Left renal pelvis (tissue), 4 donors: ENCODE measurements around the gene HDGFL3. TPM values are rescaled to one million over a fixed set of nuclear protein-coding genes. Genes with fewer than 3 reads are reported as not detected.
"Not testable (repeated sequence)": the region's sequence is repeated elsewhere in the genome, so short reads cannot be mapped to it uniquely, and the experiment has no call there.

Experiments
- DNase-seq, 4 donors: peaks; one replicate each; pipeline ENCODE4 v3.0.0-alpha.2; 2013; ENCODE audit warnings: low read depth in 4 of 4, low spot score in 3 of 4
- polyA plus RNA-seq, 4 donors: library from polyadenylated mRNA; unstranded; fragments of 120-200 nt; gene quantifications; one replicate each; pipeline ENCODE4 v1.2.1, GENCODE V29; 2013; ENCODE audit not compliant: insufficient read length in 4 of 4

The HDGFL3 gene
- 100 to 1,000 TPM in 2 of 4 donors, 10 to 100 TPM in 2; 87.7 to 103 (median 94.6) TPM for polyA plus RNA-seq

- peak in 3 of 4 donors; percentile 46 to 52 (median 49) for DNase-seq
These were observed at the start of gene HDGFL3 for GRCh38 chr15:83207660-83208366. HDGFL3 (minus strand) TSS chr15:83207823; CDS start chr15:83207414, 409 bp downstream.

- no peak for DNase-seq
These were observed 43.2 kb upstream of the HDGFL3 start for GRCh38 chr15:83250781-83251180.

DNA sequence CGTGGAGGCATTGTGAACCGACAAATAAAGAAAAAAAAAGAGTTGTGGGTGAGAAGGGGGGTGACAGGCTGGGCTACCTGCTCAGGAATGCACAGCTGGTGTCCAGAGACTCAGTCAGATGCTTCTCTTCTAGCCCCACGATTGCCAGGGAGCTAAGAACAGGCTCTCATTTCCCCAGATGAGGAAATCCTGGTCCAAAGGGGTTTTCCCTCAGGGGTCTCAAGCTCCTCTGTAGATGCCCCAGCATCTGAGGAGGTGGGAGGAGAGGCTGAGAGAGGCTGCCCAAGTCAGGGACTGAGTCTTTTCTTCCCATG lies 41.4 kb upstream of the HDGFL3 start:
- DNase-seq = no peak

GRCh38 chr15:83248151-83249029 lies 40.8 kb upstream of the HDGFL3 start:
- DNase-seq = peak; percentile 31 to 58 (median 53)

DNA sequence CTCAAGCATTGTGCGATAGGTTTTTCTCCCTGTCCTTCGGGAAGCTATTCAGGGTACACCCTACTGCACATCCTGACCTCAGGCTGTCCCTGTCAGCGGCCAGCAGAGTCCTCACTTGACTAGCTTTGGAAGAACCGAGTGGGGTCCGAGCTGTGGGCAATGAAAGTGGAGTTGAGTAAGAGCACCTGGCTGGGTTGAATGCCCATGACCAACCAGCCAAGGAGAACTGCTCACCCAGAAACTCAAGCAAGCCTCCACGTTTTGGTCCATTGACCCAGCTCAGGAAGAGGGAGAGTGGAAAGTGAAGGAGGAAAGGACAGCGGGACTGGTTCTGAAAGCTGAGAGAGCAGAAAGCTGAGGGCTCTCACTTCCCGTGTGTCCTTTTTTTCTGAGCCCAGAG lies 36.0 kb upstream of the HDGFL3 start:
- no peak for DNase-seq

- DNase-seq = no peak
These were observed 22.6 kb upstream of the HDGFL3 start for GRCh38 chr15:83230242-83230641.

DNA sequence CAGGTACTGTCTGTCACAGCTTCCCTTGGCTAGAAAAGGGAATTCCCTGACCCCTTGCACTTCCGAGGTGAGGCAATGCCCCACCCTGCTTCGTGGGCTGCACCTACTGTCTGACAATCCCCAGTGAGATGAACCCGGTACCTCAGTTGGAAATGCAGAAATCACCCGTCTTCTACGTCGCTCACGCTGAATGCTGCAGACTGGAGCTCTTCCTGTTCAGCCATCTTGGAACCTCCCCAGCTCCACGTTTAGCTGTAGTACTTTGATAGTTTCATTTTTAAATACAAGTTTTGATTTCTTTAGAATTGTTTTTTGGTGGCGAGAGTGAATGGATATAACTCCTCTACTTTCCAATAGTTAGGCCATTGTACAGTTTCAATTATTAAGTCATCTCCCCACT lies 17.8 kb upstream of the HDGFL3 start:
- no peak for DNase-seq

DNA sequence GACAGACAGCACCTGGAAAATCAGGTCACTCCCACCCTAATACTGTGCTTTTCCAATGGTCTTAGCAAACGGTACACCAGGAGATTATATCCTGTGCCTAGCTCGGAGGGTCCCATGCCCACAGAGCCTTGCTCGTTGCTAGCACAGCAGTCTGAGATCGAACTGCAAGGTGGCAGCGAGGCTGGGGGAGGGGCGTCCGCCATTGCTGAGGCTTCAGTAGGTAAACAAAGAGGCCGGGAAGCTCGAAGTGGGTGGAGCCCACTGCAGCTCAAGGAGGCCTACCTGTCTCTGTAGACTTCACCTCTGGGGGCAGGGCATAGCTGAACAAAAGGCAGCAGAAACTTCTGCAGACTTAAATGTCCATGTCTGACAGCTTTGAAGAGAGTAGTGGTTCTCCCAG lies 14.2 kb upstream of the HDGFL3 start:
- not testable (repeated sequence) for DNase-seq

DNA sequence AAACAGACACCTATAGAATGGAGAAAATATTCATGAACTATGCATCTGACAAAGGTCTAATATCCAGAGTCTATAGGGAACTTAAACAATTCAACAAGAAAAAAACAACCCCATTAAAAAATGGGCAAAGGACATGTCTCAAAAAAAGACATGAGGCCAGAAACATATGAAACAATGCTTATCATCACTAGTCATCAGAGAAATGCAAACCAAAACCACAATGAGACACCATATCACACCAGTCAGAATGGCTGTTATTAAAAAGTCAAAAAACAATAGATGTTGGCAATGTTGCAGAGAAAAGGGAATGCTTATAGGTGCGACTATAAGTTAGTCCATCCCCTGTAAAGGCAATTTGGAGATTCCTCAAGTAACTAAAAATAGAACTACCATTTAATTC lies 11.4 kb upstream of the HDGFL3 start:
- no peak for DNase-seq

DNA sequence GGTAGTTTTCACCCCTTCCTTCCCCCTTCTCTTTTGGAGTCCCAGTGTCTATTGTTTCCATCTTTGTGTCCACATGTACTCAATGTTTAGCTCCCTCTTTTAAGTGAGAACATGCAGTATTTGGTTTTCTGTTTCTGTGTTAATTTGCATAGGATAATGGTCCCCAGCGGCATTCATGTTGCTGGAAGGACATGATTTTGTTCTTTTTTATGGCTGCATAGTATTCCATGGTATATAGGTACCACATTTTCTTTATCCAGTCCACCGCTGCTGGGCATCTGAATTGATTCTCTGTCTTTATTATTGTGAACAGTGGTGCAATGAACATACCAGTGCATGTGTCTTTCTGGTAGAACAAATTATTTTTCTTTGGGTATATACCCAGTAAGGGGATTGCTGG lies 7.7 kb upstream of the HDGFL3 start:
- no peak for DNase-seq

DNA sequence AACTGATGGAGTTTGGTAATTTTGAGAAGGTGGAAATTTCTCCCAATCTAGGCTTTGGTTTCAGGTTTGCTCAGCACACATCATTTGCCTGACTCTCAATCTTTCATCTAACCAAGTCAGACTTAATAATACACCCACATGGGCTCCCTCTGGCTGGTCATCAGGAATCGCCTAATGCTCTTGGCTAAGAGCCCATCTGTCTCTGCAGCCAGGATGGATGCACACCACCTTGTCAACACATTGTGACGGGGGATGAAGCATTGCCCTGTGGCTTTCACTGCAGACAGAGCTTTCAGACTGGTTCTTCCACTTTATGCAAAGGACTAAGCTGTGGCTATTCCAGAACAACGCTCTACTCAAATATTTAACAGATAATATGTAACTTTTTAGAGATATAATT lies 3.0 kb upstream of the HDGFL3 start:
- no peak for DNase-seq

GRCh38 chr15:83209333-83209732 lies 1.7 kb upstream of the HDGFL3 start:
- DNase-seq = no peak

- DNase-seq = peak in 2 of 4 donors; percentile 34 to 42
These were observed 691 bp upstream of the HDGFL3 start for GRCh38 chr15:83208367-83208661.

- DNase-seq = peak in 3 of 4 donors; percentile 28 to 43 (median 39)
These were observed 489 bp downstream of the HDGFL3 start for GRCh38 chr15:83207009-83207659.

DNA sequence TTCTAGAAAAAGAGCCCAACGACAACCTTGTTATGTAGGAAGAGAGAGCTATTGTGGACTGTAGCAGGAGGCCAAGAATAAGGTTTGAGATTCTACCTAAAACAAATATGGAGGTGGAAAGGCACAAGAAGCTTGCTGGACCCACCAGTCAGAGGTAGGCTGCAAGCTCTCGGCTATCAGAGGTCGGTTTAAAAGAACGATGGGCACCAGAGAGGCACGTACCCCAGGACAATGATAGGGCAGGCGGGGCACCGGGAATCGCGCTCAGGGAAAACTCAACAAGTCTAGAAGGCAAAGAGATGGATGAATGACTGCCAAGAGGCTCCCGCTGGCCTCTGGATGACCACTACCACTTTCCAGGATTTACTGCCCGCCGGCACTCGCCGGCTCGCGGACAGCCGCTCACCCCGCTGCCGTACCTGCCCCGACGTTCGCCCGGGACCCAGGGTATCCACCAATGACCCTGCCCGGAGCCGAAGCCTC lies 1.1 kb downstream of the HDGFL3 start:
- DNase-seq = peak in 1 of 4 donors; percentile 22

DNA sequence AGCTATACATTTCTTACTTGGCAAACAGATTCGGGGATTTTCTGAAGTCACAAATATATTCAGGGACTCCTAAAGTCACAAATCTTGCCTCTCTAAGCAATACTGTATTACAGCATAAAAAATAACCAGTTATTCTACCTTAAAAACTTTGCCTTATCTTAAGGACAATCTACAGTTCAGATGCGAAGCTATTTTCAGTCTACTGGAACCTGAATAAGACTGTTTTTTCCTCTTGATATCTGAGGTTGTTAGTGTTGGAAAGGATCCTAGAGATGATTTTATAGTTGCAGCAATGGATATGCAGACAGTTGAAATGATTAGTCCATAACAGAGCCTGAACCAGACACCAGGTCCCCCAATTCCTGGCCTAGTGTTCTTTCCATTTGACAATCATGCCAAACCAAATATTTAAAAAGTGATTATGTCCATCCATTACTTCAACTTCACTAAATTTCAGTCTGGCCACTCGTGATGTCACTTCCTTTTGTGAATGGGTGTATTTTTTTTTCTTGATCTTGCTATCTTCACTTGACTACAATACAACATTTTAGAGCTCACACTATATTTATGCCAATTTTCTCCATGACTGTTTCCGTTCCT lies 1.8 kb downstream of the HDGFL3 start:
- DNase-seq = no peak

DNA sequence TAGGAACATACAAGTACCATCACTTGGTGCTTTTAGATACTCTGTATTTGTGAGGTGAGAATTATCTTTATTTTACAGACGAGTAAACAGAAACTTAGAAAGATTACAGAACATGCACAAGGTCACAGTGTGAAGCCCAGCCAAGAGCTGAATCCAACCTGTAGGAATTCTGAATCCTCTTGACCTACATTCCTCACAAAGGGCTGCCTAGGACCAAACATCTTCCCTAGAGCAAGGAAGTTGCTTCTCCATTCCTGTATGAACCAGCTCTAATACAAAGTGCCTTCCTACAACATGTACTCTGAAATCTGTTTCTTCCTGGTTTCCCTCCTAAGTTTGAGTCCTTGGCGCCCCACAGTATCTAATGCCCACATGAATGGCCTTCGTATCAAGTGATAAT lies 2.9 kb downstream of the HDGFL3 start:
- no peak for DNase-seq

GRCh38 chr15:83203543-83203942 lies 4.1 kb downstream of the HDGFL3 start:
- DNase-seq = no peak

- DNase-seq = no peak
These were observed 7.0 kb downstream of the HDGFL3 start for GRCh38 chr15:83200589-83200988.

GRCh38 chr15:83200162-83200561 lies 7.5 kb downstream of the HDGFL3 start:
- DNase-seq = no peak

DNA sequence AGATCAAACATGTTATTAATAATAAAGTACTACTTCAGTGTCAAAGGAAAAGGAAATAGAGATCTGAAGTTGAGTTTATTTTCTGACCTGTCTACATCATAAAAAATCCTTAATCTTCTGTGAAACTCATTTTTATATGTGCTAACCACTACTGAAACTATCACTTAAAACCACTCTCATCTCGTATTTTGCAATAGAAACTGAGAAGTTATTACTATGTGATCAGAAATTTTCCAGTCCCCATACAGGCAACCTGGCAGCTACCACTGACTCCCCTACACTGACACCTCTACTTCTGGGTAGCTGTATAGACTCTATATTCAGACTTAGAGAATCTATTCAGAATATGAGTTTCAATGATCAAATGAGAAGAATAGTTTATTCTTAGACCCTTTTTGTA lies 8.3 kb downstream of the HDGFL3 start:
- no peak for DNase-seq
